Measurements from ENCODE around the gene PRR9.

- no peak for TF ChIP-seq POLR2A (IDR thresholded peaks at IDR 0.05)
- TF ChIP-seq, protein P1, sequence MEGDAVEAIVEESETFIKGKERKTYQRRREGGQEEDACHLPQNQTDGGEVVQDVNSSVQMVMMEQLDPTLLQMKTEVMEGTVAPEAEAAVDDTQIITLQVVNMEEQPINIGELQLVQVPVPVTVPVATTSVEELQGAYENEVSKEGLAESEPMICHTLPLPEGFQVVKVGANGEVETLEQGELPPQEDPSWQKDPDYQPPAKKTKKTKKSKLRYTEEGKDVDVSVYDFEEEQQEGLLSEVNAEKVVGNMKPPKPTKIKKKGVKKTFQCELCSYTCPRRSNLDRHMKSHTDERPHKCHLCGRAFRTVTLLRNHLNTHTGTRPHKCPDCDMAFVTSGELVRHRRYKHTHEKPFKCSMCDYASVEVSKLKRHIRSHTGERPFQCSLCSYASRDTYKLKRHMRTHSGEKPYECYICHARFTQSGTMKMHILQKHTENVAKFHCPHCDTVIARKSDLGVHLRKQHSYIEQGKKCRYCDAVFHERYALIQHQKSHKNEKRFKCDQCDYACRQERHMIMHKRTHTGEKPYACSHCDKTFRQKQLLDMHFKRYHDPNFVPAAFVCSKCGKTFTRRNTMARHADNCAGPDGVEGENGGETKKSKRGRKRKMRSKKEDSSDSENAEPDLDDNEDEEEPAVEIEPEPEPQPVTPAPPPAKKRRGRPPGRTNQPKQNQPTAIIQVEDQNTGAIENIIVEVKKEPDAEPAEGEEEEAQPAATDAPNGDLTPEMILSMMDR (IDR thresholded peaks at IDR 0.05): no peak
These were observed 45.2 kb downstream of the PRR9 start for GRCh38 chr1:153262462-153263157.

All from esophagus squamous epithelium (tissue), 4 donors.